GM12801 (cell line): Measurements from ENCODE around the gene INPP5A.

Experiments
- TF ChIP-seq, protein P1 (sequence below): IDR thresholded peaks from one replicate; pipeline ENCODE4 v1.5.1; 2011; ENCODE audit warnings: control low read depth; ENCODE audit not compliant: insufficient read length; ENCODE audit errors: extremely low read depth

Gene INPP5A

DNA sequence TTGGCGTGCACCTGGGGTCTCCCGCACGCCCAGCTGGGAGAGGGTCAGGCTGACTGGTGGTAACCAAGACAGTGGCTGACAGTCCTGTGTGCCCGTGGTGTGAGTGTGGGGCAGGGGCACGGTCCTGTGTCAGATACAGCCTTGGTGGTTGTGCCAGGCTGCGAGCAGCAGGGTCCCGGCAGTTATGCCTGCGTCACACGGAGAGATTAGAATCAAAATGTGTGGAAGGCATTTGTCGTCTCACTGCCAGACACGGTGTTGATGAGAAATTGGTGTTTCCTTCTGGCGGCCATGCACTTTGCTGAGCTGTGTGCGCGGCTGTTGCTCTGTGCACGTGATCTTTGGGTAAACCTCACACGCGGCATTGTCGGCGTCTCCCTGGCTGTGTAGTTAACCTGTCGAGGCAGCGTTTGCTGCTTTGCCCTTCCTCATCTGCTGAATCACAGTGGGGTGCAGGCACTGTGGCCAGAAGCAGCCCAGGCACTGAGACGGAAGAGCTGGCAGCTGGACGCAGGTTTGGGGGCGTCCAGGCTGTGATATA, 160.7 kb downstream of the INPP5A start:
- TF ChIP-seq, protein P1, sequence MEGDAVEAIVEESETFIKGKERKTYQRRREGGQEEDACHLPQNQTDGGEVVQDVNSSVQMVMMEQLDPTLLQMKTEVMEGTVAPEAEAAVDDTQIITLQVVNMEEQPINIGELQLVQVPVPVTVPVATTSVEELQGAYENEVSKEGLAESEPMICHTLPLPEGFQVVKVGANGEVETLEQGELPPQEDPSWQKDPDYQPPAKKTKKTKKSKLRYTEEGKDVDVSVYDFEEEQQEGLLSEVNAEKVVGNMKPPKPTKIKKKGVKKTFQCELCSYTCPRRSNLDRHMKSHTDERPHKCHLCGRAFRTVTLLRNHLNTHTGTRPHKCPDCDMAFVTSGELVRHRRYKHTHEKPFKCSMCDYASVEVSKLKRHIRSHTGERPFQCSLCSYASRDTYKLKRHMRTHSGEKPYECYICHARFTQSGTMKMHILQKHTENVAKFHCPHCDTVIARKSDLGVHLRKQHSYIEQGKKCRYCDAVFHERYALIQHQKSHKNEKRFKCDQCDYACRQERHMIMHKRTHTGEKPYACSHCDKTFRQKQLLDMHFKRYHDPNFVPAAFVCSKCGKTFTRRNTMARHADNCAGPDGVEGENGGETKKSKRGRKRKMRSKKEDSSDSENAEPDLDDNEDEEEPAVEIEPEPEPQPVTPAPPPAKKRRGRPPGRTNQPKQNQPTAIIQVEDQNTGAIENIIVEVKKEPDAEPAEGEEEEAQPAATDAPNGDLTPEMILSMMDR = no peak

GRCh38 chr10:132698761-132699391, 161.3 kb downstream of the INPP5A start:
- TF ChIP-seq, protein P1 = no peak

DNA sequence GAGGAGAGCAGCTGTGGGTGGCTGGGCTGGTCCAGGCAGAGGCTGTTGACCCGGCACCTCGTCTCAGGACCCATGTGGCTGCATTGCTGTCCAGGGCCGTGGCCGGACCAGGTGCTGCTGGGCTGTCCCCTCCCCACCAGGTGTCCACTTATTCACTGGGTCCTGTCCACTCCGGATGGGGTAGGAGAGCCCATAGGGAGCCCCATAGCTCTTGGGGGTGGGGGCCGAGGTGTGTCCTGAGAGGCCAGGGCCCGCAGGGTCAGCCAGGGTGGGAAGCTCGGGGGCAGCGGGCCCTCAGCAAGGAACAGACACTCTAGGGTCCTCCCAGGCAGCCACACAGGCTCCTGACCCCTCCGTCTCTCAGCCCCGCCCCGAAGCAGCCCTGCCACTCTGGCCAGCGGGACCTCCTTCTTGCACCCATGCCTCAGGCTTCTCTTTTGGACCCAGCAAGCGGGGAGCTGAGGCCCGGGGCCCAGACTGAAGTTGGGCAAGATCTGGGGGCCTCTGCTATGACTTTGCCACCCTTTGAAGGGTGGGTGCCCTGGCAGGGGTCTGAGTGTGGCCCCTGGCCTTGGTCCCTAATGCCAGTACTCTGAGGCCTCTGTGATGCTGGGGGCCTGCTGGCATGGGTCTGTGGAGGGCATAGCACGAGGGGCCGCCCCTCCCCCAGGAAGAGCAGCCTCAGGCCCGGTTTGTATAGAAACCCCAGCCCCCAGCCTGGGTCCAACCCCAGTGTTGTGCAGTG, 162.0 kb downstream of the INPP5A start:
- TF ChIP-seq, protein P1 = no peak

- TF ChIP-seq, protein P1 = no peak
These were observed 162.8 kb downstream of the INPP5A start for GRCh38 chr10:132700156-132701098.

- TF ChIP-seq, protein P1 = no peak
These were observed 163.7 kb downstream of the INPP5A start for GRCh38 chr10:132701099-132701845.

DNA sequence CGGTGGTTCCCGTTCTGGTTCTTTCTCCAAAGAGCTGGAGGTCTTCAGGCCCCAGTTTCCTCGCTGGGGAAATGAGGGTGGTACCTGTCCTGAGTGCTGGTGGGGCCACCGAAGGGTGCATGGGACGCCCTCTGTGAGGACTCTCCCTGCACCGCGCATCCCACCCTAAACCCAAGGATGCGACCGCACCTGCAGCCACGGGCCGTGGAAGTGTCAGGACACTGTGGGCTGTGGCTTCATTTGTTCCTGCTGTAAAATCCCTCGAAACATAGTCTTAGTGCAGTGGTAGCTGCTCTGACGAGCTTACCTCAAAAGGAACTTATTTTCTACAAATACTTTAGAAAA, 164.2 kb downstream of the INPP5A start:
- TF ChIP-seq, protein P1 = no peak
